HG03558 (cell line): ENCODE data around the gene NEGR1.

Source experiments
- ATAC-seq: cut with Tn5 transposase; IDR thresholded peaks from one replicate; pipeline ENCODE4 v1.9.1; 2021; ENCODE audit warnings: moderate number of reproducible peaks; ENCODE audit not compliant: unreplicated experiment; ENCODE audit errors: extremely low read depth

Gene NEGR1

GRCh38 chr1:71882637-71883036 is 399.7 kb downstream of the NEGR1 start:
- no peak for ATAC-seq

GRCh38 chr1:71882226-71882625 is 400.1 kb downstream of the NEGR1 start:
- ATAC-seq: no peak

GRCh38 chr1:71881611-71882010 is 400.7 kb downstream of the NEGR1 start:
- ATAC-seq: no peak

- no peak for ATAC-seq
These were observed 413.0 kb downstream of the NEGR1 start for GRCh38 chr1:71869326-71869725.

- no peak for ATAC-seq
These were observed 419.6 kb downstream of the NEGR1 start for GRCh38 chr1:71862756-71863155.

- no peak for ATAC-seq
These were observed 421.3 kb downstream of the NEGR1 start for GRCh38 chr1:71861022-71861421.

- no peak for ATAC-seq
These were observed 422.5 kb downstream of the NEGR1 start for GRCh38 chr1:71859806-71860205.

- ATAC-seq: no peak
These were observed 424.5 kb downstream of the NEGR1 start for GRCh38 chr1:71857862-71858261.

GRCh38 chr1:71853360-71853759 is 429.0 kb downstream of the NEGR1 start:
- ATAC-seq: no peak

- no peak for ATAC-seq
These were observed 431.4 kb downstream of the NEGR1 start for GRCh38 chr1:71850936-71851335.

- no peak for ATAC-seq
These were observed 431.8 kb downstream of the NEGR1 start for GRCh38 chr1:71850515-71850914.

- no peak for ATAC-seq
These were observed 439.3 kb downstream of the NEGR1 start for GRCh38 chr1:71843012-71843411.

GRCh38 chr1:71839876-71840275 is 442.5 kb downstream of the NEGR1 start:
- no peak for ATAC-seq

GRCh38 chr1:71836904-71837303 is 445.4 kb downstream of the NEGR1 start:
- no peak for ATAC-seq

GRCh38 chr1:71835442-71835813 is 446.9 kb downstream of the NEGR1 start:
- ATAC-seq: peak; percentile 80

GRCh38 chr1:71834601-71835441 is 447.5 kb downstream of the NEGR1 start:
- no peak for ATAC-seq

GRCh38 chr1:71831646-71832045 is 450.7 kb downstream of the NEGR1 start:
- no peak for ATAC-seq

- no peak for ATAC-seq
These were observed 453.0 kb downstream of the NEGR1 start for GRCh38 chr1:71829346-71829745.

GRCh38 chr1:71828431-71829012 is 453.8 kb downstream of the NEGR1 start:
- no peak for ATAC-seq

- no peak for ATAC-seq
These were observed 458.5 kb downstream of the NEGR1 start for GRCh38 chr1:71823708-71824305.

GRCh38 chr1:71817028-71817427 is 465.3 kb downstream of the NEGR1 start:
- no peak for ATAC-seq

- ATAC-seq: no peak
These were observed 473.3 kb downstream of the NEGR1 start for GRCh38 chr1:71809085-71809484.
